PC-9 (cell line): ENCODE results near the gene UQCR10.

Experiments
- EZH2 ChIP-seq: fragments of 200-600 bp; sonication (generic); IDR thresholded peaks from 2 replicates; pipeline ENCODE4 v1.8.0; 2017; ENCODE audit warnings: antibody characterized with exemption, low read depth
- TF ChIP-seq, protein P1 (sequence below): fragments of 200-600 bp; sonication (generic); conservative IDR thresholded peaks from 2 replicates; pipeline ENCODE4 v1.6.1; 2017; ENCODE audit warnings: mixed run types, antibody characterized with exemption, mild to moderate bottlenecking, moderate library complexity

DNA sequence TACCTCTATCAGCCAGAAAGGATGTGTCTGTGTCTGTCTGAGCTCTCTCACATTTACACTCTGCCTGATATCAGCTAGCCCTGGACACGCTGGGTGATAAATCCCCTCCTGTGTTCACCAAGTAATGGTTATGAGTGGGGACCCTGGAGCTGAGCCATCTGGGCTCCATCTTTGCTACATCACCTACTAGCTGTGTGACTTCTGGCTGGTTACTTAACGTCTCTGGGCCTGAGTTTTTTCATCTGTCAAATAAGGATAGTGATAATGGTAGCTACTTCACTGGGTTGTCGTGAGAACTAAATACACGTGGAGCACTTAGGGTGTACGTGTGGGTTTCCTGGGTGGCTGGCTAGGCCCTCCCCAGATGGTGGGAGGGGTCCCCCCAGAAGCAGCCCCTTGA is 22.9 kb downstream of the UQCR10 start:
- TF ChIP-seq, protein P1, sequence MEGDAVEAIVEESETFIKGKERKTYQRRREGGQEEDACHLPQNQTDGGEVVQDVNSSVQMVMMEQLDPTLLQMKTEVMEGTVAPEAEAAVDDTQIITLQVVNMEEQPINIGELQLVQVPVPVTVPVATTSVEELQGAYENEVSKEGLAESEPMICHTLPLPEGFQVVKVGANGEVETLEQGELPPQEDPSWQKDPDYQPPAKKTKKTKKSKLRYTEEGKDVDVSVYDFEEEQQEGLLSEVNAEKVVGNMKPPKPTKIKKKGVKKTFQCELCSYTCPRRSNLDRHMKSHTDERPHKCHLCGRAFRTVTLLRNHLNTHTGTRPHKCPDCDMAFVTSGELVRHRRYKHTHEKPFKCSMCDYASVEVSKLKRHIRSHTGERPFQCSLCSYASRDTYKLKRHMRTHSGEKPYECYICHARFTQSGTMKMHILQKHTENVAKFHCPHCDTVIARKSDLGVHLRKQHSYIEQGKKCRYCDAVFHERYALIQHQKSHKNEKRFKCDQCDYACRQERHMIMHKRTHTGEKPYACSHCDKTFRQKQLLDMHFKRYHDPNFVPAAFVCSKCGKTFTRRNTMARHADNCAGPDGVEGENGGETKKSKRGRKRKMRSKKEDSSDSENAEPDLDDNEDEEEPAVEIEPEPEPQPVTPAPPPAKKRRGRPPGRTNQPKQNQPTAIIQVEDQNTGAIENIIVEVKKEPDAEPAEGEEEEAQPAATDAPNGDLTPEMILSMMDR: no peak
- no peak for TF ChIP-seq EZH2
